Smooth muscle cell (in vitro differentiated cells): ENCODE measurements around the gene ST8SIA1. TPM values are rescaled to one million over a fixed set of nuclear protein-coding genes. Genes with fewer than 3 reads are reported as not detected.

Experiments
- DNase-seq: peaks from one replicate; lab custom pipeline; 2025; ENCODE audit not compliant: unreplicated experiment; lab: John Stamatoyannopoulos, UW
- H2AFZ ChIP-seq: fragments of 200-600 bp; sonication (generic); 2 replicates; pipeline ENCODE4 v1.6.0; 2016; ENCODE audit warnings: antibody characterized with exemption, low read depth, mild to moderate bottlenecking
- H3F3A ChIP-seq: fragments of 200-600 bp; sonication (generic); 2 replicates; pipeline ENCODE4 v1.6.0; 2017; ENCODE audit warnings: antibody characterized with exemption, low read depth
- H3K27ac ChIP-seq: fragments of 200-600 bp; sonication (generic); 2 replicates; pipeline ENCODE4 v1.5.1; 2016; ENCODE audit warnings: low read depth, mild to moderate bottlenecking
- H3K27me3 ChIP-seq: fragments of 200-600 bp; sonication (generic); 2 replicates; pipeline ENCODE4 v1.6.1; 2016; ENCODE audit warnings: low read depth, mild to moderate bottlenecking
- H3K36me3 ChIP-seq: fragments of 200-600 bp; sonication (generic); 2 replicates; pipeline ENCODE4 v1.5.1; 2016; ENCODE audit warnings: low read depth
- H3K4me1 ChIP-seq: fragments of 200-600 bp; sonication (generic); 2 replicates; pipeline ENCODE4 v1.5.1; 2016; ENCODE audit warnings: low read depth
- H3K4me2 ChIP-seq: fragments of 200-600 bp; sonication (generic); 2 replicates; pipeline ENCODE4 v1.6.0; 2016; ENCODE audit warnings: mild to moderate bottlenecking
- H3K4me3 ChIP-seq: fragments of 200-600 bp; sonication (generic); 2 replicates; pipeline ENCODE4 v1.5.1; 2016; ENCODE audit warnings: mild to moderate bottlenecking
- H3K79me2 ChIP-seq: fragments of 200-600 bp; sonication (generic); 2 replicates; pipeline ENCODE4 v1.6.0; 2016; ENCODE audit warnings: low read depth, mild to moderate bottlenecking
- H3K9ac ChIP-seq: fragments of 200-600 bp; sonication (generic); 2 replicates; pipeline ENCODE4 v1.6.0; 2016; ENCODE audit warnings: low read depth
- H3K9me3 ChIP-seq: fragments of 200-600 bp; sonication (generic); replicated peaks from 2 replicates; pipeline ENCODE4 v1.5.1; 2016; ENCODE audit warnings: low read depth
- H4K20me1 ChIP-seq: fragments of 200-600 bp; sonication (generic); 2 replicates; pipeline ENCODE4 v1.6.0; 2016; ENCODE audit warnings: low read depth
- WGBS: methylation state at CpG from one replicate; pipeline ENCODE4 v1.1.7; 2016; ENCODE audit warnings: low lambda C conversion rate; 5-methylcytosine and 5-hydroxymethylcytosine counted together
- polyA plus RNA-seq: library from polyadenylated mRNA; unstranded; fragments of >200 nt; fragmentation: Nextera tagmentation; extraction: Ambion mirVana; gene quantifications from 2 replicates; pipeline ENCODE4 v1.2.1, GENCODE V29; 2016
- total RNA-seq: library from RNA; depleted of rRNA; stranded (reverse); fragments of >200 nt; gene quantifications from 2 replicates; pipeline ENCODE4 v1.2.3, GENCODE V29; 2014
- TF ChIP-seq, protein P1 (sequence below): fragments of 200-600 bp; sonication (generic); IDR thresholded peaks from 2 replicates; pipeline ENCODE4 v1.5.1; 2017; ENCODE audit warnings: borderline replicate concordance, mild to moderate bottlenecking, antibody characterized with exemption; ENCODE audit not compliant: insufficient read depth, poor library complexity, severe bottlenecking

The ST8SIA1 gene
- total and polyA plus RNA-seq, 2 experiments from 2014 or later: 3.7 to 5.3 TPM

DNA sequence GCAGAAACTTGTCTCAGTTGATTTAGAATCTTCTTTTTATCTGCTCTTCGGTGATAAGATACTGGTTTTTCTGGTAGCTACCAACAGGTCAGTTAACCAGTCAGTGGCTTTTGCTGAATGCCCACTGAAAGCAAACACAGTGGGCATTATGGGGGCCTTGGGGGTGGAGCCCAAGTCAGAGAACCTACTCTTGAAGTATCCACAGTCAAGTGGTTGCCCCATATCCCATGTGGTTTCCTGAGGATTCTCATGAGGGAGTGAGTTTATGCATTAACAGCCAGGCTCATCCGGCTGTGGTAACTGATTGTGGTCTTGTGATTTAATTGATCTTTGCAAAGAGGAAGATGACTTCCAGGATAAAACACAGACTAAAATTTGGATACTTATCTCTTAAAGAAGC, 83.7 kb downstream of the ST8SIA1 start:
- DNase-seq: no peak
- Histone ChIP-seq H3K4me3 (no peak overlapping the region), H3K79me2 (no peaks in the 10 kb centered on the region), H3K27ac (no peak overlapping the region), H3K9me3 (no peaks in the 10 kb centered on the region), H3K4me2 (no peak overlapping the region), H3F3A (no peaks in the 10 kb centered on the region), H3K36me3 (no peaks in the 10 kb centered on the region), H3K27me3 (no peaks in the 10 kb centered on the region), H4K20me1 (no peaks in the 10 kb centered on the region), H2AFZ (no peak overlapping the region), H3K4me1 (peaks cover 13% of the 10 kb centered on the region), H3K9ac (no peak overlapping the region)
- WGBS: 56% methylated on average over 2 of the region's 2 CpGs
- TF ChIP-seq, protein P1, sequence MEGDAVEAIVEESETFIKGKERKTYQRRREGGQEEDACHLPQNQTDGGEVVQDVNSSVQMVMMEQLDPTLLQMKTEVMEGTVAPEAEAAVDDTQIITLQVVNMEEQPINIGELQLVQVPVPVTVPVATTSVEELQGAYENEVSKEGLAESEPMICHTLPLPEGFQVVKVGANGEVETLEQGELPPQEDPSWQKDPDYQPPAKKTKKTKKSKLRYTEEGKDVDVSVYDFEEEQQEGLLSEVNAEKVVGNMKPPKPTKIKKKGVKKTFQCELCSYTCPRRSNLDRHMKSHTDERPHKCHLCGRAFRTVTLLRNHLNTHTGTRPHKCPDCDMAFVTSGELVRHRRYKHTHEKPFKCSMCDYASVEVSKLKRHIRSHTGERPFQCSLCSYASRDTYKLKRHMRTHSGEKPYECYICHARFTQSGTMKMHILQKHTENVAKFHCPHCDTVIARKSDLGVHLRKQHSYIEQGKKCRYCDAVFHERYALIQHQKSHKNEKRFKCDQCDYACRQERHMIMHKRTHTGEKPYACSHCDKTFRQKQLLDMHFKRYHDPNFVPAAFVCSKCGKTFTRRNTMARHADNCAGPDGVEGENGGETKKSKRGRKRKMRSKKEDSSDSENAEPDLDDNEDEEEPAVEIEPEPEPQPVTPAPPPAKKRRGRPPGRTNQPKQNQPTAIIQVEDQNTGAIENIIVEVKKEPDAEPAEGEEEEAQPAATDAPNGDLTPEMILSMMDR: no peak

- no peak for DNase-seq
- H3K27ac ChIP-seq: no peak overlapping the region
- no peak overlapping the region for H2AFZ ChIP-seq
- no peaks in the 10 kb centered on the region for H3K4me1 ChIP-seq
- no peaks in the 10 kb centered on the region for H3K36me3 ChIP-seq
- H3K27me3 ChIP-seq: no peaks in the 10 kb centered on the region
- H3K79me2 ChIP-seq: no peaks in the 10 kb centered on the region
- no peaks in the 10 kb centered on the region for H4K20me1 ChIP-seq
- H3K9me3 ChIP-seq: no peaks in the 10 kb centered on the region
- no peak overlapping the region for H3K4me3 ChIP-seq
- no peaks in the 10 kb centered on the region for H3F3A ChIP-seq
- H3K4me2 ChIP-seq: no peak overlapping the region
- no peak overlapping the region for H3K9ac ChIP-seq
- TF ChIP-seq, protein P1: no peak
- 87% methylated on average over 3 of the region's 3 CpGs for WGBS
These were observed 85.9 kb downstream of the ST8SIA1 start for GRCh38 chr12:22248571-22249115.

DNA sequence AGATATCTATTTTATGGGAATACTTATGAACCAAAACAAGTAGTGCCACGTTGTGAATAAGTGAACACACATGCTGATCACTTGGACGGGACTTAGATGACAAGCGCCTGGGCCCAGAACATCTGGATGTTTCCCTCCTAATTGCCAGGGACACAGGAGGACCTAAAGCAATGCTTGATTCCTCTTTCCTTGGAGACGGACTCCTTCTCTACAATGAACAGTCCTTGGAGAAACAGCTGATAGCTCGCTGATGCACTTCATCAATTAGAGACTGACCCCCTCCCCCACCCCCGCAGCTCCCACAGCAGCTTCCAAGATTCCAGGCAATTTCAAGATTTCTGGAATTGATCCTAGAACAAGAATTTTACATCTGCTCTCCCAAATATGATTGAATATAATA, 86.4 kb downstream of the ST8SIA1 start:
- DNase-seq: no peak
- H4K20me1 ChIP-seq: no peaks in the 10 kb centered on the region
- TF ChIP-seq, protein P1: no peak
- H3K9ac ChIP-seq: no peak overlapping the region
- H3K9me3 ChIP-seq: no peaks in the 10 kb centered on the region
- no peak overlapping the region for H3K4me3 ChIP-seq
- 88% methylated on average over 6 of the region's 6 CpGs for WGBS
- H3K79me2 ChIP-seq: no peaks in the 10 kb centered on the region
- no peaks in the 10 kb centered on the region for H3K36me3 ChIP-seq
- no peaks in the 10 kb centered on the region for H3K27me3 ChIP-seq
- no peak overlapping the region for H3K27ac ChIP-seq
- no peak overlapping the region for H2AFZ ChIP-seq
- no peaks in the 10 kb centered on the region for H3F3A ChIP-seq
- H3K4me2 ChIP-seq: no peak overlapping the region
- H3K4me1 ChIP-seq: no peaks in the 10 kb centered on the region

- no peaks in the 10 kb centered on the region for H3K36me3 ChIP-seq
- H3K4me3 ChIP-seq: no peak overlapping the region
- DNase-seq: no peak
- 77% methylated on average over 9 of the region's 9 CpGs for WGBS
- H3K4me2 ChIP-seq: no peak overlapping the region
- no peak overlapping the region for H3K9ac ChIP-seq
- H3K4me1 ChIP-seq: peaks cover 6% of the 10 kb centered on the region
- no peaks in the 10 kb centered on the region for H3F3A ChIP-seq
- no peaks in the 10 kb centered on the region for H3K9me3 ChIP-seq
- no peaks in the 10 kb centered on the region for H3K79me2 ChIP-seq
- H2AFZ ChIP-seq: no peak overlapping the region
- TF ChIP-seq, protein P1: no peak
- H3K27ac ChIP-seq: no peak overlapping the region
- H3K27me3 ChIP-seq: no peaks in the 10 kb centered on the region
- H4K20me1 ChIP-seq: no peaks in the 10 kb centered on the region
These were observed 88.2 kb downstream of the ST8SIA1 start for GRCh38 chr12:22246217-22246846.
